Stimulated activated CD8-positive, alpha-beta memory T cell treated with anti-CD3 and anti-CD28 coated beads, Interleukin-12 subunit alpha, Interleukin-12 subunit beta, amount 100 ng/mL, for 24 hours (primary cell): ENCODE results near the gene TOB1.

Source experiments
- DNase-seq: peaks from one replicate; pipeline ENCODE4 v3.0.0-alpha.2; 2020; ENCODE audit errors: extremely low read depth

TOB1 gene

GRCh38 chr17:50832267-50832863 is 33.8 kb downstream of the TOB1 start:
- DNase-seq = no peak

- no peak for DNase-seq
Measured at GRCh38 chr17:50831471-50831928, 34.7 kb downstream of the TOB1 start.

- DNase-seq = no peak
Measured at GRCh38 chr17:50830994-50831393, 35.2 kb downstream of the TOB1 start.

GRCh38 chr17:50830352-50830751 is 35.8 kb downstream of the TOB1 start:
- DNase-seq = no peak

GRCh38 chr17:50829332-50829731 is 36.8 kb downstream of the TOB1 start:
- DNase-seq = no peak

GRCh38 chr17:50828508-50829170 is 37.5 kb downstream of the TOB1 start:
- DNase-seq = no peak

GRCh38 chr17:50825188-50825587 is 41.0 kb downstream of the TOB1 start:
- no peak for DNase-seq

GRCh38 chr17:50824429-50824828 is 41.7 kb downstream of the TOB1 start:
- DNase-seq = no peak

GRCh38 chr17:50822550-50822949 is 43.6 kb downstream of the TOB1 start:
- DNase-seq = no peak

- DNase-seq = no peak
Measured at GRCh38 chr17:50820651-50821050, 45.5 kb downstream of the TOB1 start.

GRCh38 chr17:50818921-50819657 is 47.1 kb downstream of the TOB1 start:
- no peak for DNase-seq

GRCh38 chr17:50818261-50818660 is 47.9 kb downstream of the TOB1 start:
- DNase-seq = no peak

- no peak for DNase-seq
Measured at GRCh38 chr17:50817838-50818237, 48.3 kb downstream of the TOB1 start.

GRCh38 chr17:50816771-50817751 is 49.1 kb downstream of the TOB1 start:
- DNase-seq = peak; percentile 11

GRCh38 chr17:50816271-50816670 is 49.9 kb downstream of the TOB1 start:
- no peak for DNase-seq

GRCh38 chr17:50815400-50815799 is 50.8 kb downstream of the TOB1 start:
- DNase-seq = no peak

GRCh38 chr17:50813583-50813982 is 52.6 kb downstream of the TOB1 start:
- DNase-seq = no peak
